ENCODE data around the gene GFPT2.

GFPT2 gene

GRCh38 chr5:180348336-180348735 is 4.8 kb downstream of the GFPT2 start:
- H3K4me3 ChIP-seq (ENCODE audit: low read depth, low read length) = no peak overlapping the region
- TF ChIP-seq CTCF (IDR thresholded peaks at IDR 0.05; ENCODE audit: low read depth, low read length) (no peak), POLR2A (IDR thresholded peaks at IDR 0.05; ENCODE audit: extremely low read depth, insufficient read length) (no peak), MYC (IDR thresholded peaks at IDR 0.05; ENCODE audit: low read depth, low read length) (no peak), MAX (IDR thresholded peaks at IDR 0.05; ENCODE audit: low read depth, low read length) (no peak)

GRCh38 chr5:180347702-180348101 is 5.4 kb downstream of the GFPT2 start:
- TF ChIP-seq MAX (IDR thresholded peaks at IDR 0.05; ENCODE audit: low read depth, low read length) (no peak), MYC (IDR thresholded peaks at IDR 0.05; ENCODE audit: low read depth, low read length) (no peak), CTCF (IDR thresholded peaks at IDR 0.05; ENCODE audit: low read depth, low read length) (no peak), POLR2A (IDR thresholded peaks at IDR 0.05; ENCODE audit: extremely low read depth, insufficient read length) (no peak)
- no peak for DNase-seq (ENCODE audit: low read depth)
- H3K4me3 ChIP-seq (ENCODE audit: low read depth, low read length) = no peak overlapping the region

More at GRCh38 chr5:180348336-180348735, 4.8 kb downstream of the GFPT2 start:
- no peak for DNase-seq (ENCODE audit: low read depth)

- no peak for DNase-seq (ENCODE audit: low read depth)
- TF ChIP-seq POLR2A (IDR thresholded peaks at IDR 0.05; ENCODE audit: extremely low read depth, insufficient read length) = no peak
- no peak for TF ChIP-seq CTCF (IDR thresholded peaks at IDR 0.05; ENCODE audit: low read depth, low read length)
- TF ChIP-seq MYC (IDR thresholded peaks at IDR 0.05; ENCODE audit: low read depth, low read length) = no peak
- no peak for TF ChIP-seq MAX (IDR thresholded peaks at IDR 0.05; ENCODE audit: low read depth, low read length)
- H3K4me3 ChIP-seq (ENCODE audit: low read depth, low read length) = no peak overlapping the region
Observed at GRCh38 chr5:180346358-180346757, 6.8 kb downstream of the GFPT2 start.

- H3K4me3 ChIP-seq (ENCODE audit: low read depth, low read length) = no peak overlapping the region
- no peak for DNase-seq (ENCODE audit: low read depth)
- TF ChIP-seq POLR2A (IDR thresholded peaks at IDR 0.05; ENCODE audit: extremely low read depth, insufficient read length) (no peak), MYC (IDR thresholded peaks at IDR 0.05; ENCODE audit: low read depth, low read length) (no peak), CTCF (IDR thresholded peaks at IDR 0.05; ENCODE audit: low read depth, low read length) (no peak), MAX (IDR thresholded peaks at IDR 0.05; ENCODE audit: low read depth, low read length) (no peak)
Observed at GRCh38 chr5:180345781-180346180, 7.4 kb downstream of the GFPT2 start.

GRCh38 chr5:180345186-180345585 is 8.0 kb downstream of the GFPT2 start:
- TF ChIP-seq POLR2A (IDR thresholded peaks at IDR 0.05; ENCODE audit: extremely low read depth, insufficient read length) (no peak), MYC (IDR thresholded peaks at IDR 0.05; ENCODE audit: low read depth, low read length) (no peak), CTCF (IDR thresholded peaks at IDR 0.05; ENCODE audit: low read depth, low read length) (no peak), MAX (IDR thresholded peaks at IDR 0.05; ENCODE audit: low read depth, low read length) (no peak)
- no peak overlapping the region for H3K4me3 ChIP-seq (ENCODE audit: low read depth, low read length)
- no peak for DNase-seq (ENCODE audit: low read depth)

GRCh38 chr5:180344696-180344999 is 8.5 kb downstream of the GFPT2 start:
- DNase-seq (ENCODE audit: low read depth) = no peak
- no peak overlapping the region for H3K4me3 ChIP-seq (ENCODE audit: low read depth, low read length)
- TF ChIP-seq CTCF (IDR thresholded peaks at IDR 0.05; ENCODE audit: low read depth, low read length) (no peak), POLR2A (IDR thresholded peaks at IDR 0.05; ENCODE audit: extremely low read depth, insufficient read length) (no peak), MAX (IDR thresholded peaks at IDR 0.05; ENCODE audit: low read depth, low read length) (no peak), MYC (IDR thresholded peaks at IDR 0.05; ENCODE audit: low read depth, low read length) (no peak)
